Measurements from ENCODE around the gene PDE9A. TPM values are rescaled to one million over a fixed set of nuclear protein-coding genes. Genes with fewer than 3 reads are reported as not detected.
"Not testable (repeated sequence)": the region's sequence is repeated elsewhere in the genome, so short reads cannot be mapped to it uniquely, and the experiment has no call there.

Gene PDE9A
- total RNA-seq, 4 donors from 2014 or later: 10.6 to 83.2 (median 28.5) TPM

DNA sequence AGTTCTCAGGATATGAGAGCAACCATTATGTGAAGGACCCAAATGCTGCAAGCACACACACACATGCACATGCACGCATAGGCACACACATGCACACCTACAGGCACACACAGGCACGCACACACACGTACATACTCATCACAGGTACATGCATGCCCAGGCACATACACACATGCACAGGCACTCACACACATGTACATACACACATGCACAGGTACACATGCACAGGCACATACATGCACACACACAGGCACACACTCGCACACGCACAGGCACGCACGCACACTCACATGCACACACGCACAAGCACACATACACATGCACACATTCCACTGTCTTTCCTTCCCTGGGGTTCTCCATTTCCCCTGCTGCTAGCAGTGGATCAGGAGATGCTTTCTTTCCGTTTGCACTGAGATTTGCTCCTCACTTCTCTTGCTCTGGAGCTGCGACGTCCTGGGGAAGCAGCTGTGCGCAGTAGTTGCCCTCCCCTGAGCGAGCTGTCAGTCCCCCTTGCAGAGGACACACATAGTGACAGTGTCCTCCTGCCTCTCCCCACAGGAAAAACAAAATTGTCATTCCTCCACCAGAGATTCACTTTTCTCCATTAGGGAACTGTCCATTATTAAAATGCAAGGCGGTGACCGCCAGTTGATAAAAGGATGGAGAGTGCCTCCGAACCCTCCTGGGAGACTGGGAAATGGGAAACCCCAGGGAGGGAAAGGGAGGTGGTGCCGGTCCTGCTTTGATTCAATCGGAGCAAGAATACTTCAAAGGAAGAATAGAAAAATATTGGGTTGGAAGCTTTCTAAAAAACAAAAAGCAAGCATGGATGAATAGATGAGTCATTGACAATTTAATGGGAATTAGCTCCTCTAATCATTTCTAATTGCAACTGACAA is 156.4 kb downstream of the PDE9A start:
- H3K36me3 ChIP-seq: no peaks in the 10 kb centered on the region
- TF ChIP-seq, protein P1, sequence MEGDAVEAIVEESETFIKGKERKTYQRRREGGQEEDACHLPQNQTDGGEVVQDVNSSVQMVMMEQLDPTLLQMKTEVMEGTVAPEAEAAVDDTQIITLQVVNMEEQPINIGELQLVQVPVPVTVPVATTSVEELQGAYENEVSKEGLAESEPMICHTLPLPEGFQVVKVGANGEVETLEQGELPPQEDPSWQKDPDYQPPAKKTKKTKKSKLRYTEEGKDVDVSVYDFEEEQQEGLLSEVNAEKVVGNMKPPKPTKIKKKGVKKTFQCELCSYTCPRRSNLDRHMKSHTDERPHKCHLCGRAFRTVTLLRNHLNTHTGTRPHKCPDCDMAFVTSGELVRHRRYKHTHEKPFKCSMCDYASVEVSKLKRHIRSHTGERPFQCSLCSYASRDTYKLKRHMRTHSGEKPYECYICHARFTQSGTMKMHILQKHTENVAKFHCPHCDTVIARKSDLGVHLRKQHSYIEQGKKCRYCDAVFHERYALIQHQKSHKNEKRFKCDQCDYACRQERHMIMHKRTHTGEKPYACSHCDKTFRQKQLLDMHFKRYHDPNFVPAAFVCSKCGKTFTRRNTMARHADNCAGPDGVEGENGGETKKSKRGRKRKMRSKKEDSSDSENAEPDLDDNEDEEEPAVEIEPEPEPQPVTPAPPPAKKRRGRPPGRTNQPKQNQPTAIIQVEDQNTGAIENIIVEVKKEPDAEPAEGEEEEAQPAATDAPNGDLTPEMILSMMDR (IDR thresholded peaks at IDR 0.05): no peak
- TF ChIP-seq EP300 (IDR thresholded peaks at IDR 0.05) (no peak), POLR2AphosphoS5 (IDR thresholded peaks at IDR 0.05) (no peak), POLR2A (IDR thresholded peaks at IDR 0.05) (no peak)
- 60 to 76% methylated on average over 4 to 12 of the region's 18 CpGs for WGBS, 2 donors (ENCODE audit: low coverage in 1 of 2)
- no peaks in the 10 kb centered on the region for H3K4me1 ChIP-seq
- H3K27ac ChIP-seq: no peak overlapping the region
- no peak overlapping the region for H3K4me3 ChIP-seq
- H3K9me3 ChIP-seq: no peaks in the 10 kb centered on the region
- H3K27me3 ChIP-seq: peaks cover 41% of the 10 kb centered on the region
- ATAC-seq: no peak

DNA sequence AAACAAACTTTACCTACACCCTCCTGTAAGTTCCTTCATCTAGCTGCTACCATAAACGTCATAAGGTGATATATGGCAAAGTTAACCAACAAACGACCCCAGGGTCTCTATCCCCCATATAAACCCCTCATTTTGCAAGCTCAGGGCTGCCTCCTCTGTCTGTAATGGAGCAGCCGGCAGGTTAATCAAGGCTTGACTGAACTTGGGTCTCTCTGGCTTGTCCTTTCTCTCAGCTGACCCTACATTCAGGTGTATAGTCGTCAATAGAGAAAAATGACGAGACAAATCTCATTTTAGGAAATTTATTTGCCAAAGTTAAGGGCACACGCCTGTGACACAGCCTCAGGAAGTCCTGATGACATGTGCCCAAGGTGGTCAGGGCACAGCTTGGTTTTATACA is 158.5 kb downstream of the PDE9A start:
- Histone ChIP-seq H3K4me3 (no peak overlapping the region), H3K36me3 (no peaks in the 10 kb centered on the region), H3K9me3 (no peaks in the 10 kb centered on the region), H3K27ac (no peak overlapping the region), H3K4me1 (no peaks in the 10 kb centered on the region), H3K27me3 (peaks cover 37% of the 10 kb centered on the region)
- 45 to 80% methylated on average over 2 to 6 of the region's 6 CpGs for WGBS, 2 donors (ENCODE audit: low coverage in 1 of 2)
- TF ChIP-seq, protein P1 (IDR thresholded peaks at IDR 0.05): no peak
- no peak for TF ChIP-seq EP300 (IDR thresholded peaks at IDR 0.05)
- TF ChIP-seq POLR2AphosphoS5 (IDR thresholded peaks at IDR 0.05): no peak
- no peak for TF ChIP-seq POLR2A (IDR thresholded peaks at IDR 0.05)
- no peak for ATAC-seq

DNA sequence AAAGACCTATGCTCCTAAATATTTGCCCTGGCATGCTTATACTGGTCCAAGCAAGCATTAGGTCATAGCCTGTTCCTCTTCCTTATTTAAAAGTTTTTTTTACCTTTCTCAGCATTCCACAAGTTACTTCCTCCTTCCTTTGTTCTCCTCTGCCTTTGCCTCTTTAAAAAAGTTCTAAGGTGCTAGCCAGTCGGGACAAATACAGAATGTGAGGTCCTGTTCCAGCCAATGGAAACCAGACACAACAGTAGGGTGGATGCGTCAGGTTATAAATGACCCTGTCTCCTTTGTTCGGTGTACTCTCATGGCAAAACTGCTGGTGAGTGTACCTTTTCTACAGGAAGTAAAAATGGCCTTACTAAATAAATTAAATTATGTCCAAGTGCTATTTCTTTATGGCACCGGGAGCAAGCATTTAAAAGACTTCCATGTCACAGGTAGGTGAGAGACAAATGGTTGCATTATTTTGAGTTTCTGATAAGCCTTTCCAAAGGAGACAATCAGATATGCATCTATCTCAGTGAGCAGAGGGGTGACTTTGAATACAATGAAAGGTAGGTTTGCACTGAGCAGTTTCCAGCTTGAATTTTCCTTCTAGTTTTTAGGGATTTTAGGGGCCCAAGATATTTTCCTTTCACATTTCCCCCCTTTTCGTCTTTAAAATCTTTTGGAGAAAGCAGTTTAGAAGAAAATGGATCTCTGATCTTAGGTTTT is 159.3 kb downstream of the PDE9A start:
- not testable (repeated sequence) for H3K4me3 ChIP-seq, H3K27ac ChIP-seq

DNA sequence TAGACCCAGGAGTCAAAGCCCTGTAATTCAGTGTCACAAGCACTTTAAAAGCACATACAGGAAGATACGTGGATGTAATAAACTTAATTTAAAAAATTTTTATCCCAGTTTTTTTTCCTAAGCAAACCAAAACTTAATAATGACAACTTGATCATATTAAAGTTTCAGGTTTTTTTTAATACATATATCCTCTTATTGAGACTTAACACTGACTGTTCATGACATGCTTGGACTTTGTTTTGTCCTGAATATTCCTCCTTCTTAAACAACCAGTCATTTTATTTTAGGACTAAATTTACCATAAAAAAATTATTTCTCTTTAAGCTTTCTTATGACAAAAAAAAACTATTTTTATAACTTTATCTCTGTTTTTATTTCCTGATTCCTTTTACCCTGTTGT is 161.8 kb downstream of the PDE9A start:
- ATAC-seq: no peak
- H3K9me3 ChIP-seq: no peaks in the 10 kb centered on the region
- H3K36me3 ChIP-seq: no peaks in the 10 kb centered on the region
- no peak overlapping the region for H3K27ac ChIP-seq
- no peak overlapping the region for H3K4me3 ChIP-seq
- 92 to 94% methylated on average over 1 of the region's 1 CpG for WGBS, 2 donors (ENCODE audit: low coverage in 1 of 2)
- peaks cover 43% of the 10 kb centered on the region for H3K27me3 ChIP-seq
- no peaks in the 10 kb centered on the region for H3K4me1 ChIP-seq
- TF ChIP-seq POLR2AphosphoS5 (IDR thresholded peaks at IDR 0.05) (no peak), EP300 (IDR thresholded peaks at IDR 0.05) (no peak), POLR2A (IDR thresholded peaks at IDR 0.05) (no peak)
- TF ChIP-seq, protein P1 (IDR thresholded peaks at IDR 0.05): no peak

More for the DNA sequence above, 159.3 kb downstream of the PDE9A start:
- peaks cover 41% of the 10 kb centered on the region for H3K27me3 ChIP-seq
- ATAC-seq, H3K9me3 ChIP-seq, H3K4me1 ChIP-seq, H3K36me3 ChIP-seq: not testable (repeated sequence)
- 38 to 65% methylated on average over 4 to 5 of the region's 5 CpGs for WGBS, 2 donors (ENCODE audit: low coverage in 1 of 2)

DNA sequence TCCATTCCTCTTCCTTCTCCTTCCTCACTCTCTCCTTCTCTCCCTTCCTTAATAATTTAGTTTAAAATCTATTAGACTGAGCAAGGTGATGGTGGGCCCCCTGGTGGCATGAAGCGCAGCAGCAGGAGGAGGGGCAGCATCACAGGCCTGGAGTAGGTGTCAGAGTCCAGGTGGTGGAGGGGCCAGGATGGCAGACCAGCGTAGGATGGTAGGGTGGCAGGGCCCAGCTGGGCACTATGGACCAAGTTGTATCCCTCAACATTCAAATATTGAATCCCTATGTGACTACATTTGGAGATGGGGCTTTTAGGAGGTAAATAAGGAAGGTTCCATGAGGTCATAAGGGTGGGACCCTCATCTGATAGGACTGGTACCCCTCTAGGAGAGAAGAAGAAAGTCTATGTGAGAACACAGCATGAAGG is 164.9 kb downstream of the PDE9A start:
- H3K4me3 ChIP-seq: no peak overlapping the region
- no peak overlapping the region for H3K27ac ChIP-seq
- ATAC-seq: peak; percentile 72
- peaks cover 38% of the 10 kb centered on the region for H3K27me3 ChIP-seq
- 33% methylated on average over 2 of the region's 2 CpGs; no CpG with 5 or more reads in 1 of the 2 donors for WGBS, 2 donors (ENCODE audit: low coverage in 1 of 2)
- H3K36me3 ChIP-seq: no peaks in the 10 kb centered on the region
- no peaks in the 10 kb centered on the region for H3K4me1 ChIP-seq
- no peak for TF ChIP-seq POLR2A (IDR thresholded peaks at IDR 0.05)
- no peak for TF ChIP-seq POLR2AphosphoS5 (IDR thresholded peaks at IDR 0.05)
- TF ChIP-seq, protein P1 (IDR thresholded peaks at IDR 0.05): peak; percentile 78 to 92 (median 88)
- TF ChIP-seq EP300 (IDR thresholded peaks at IDR 0.05): no peak
- H3K9me3 ChIP-seq: no peaks in the 10 kb centered on the region
